ENCODE results near the gene LRP6. TPM values are rescaled to one million over a fixed set of nuclear protein-coding genes. Genes with fewer than 3 reads are reported as not detected.

Gene LRP6
- polyA plus RNA-seq, 1 experiment: 18.4 TPM

- DNase-seq (ENCODE audit: low read depth, low spot score): no peak
- ChIA-PET CTCF (no interaction called here), POLR2A (interaction anchor here (2.7 kb wide), 1 partner anchor 12 kb away, joined by 18 read pairs; the partner anchor contains the start of gene LRP6)
- no peak overlapping the region for H3K4me3 ChIP-seq (ENCODE audit: low read depth, low read length)
- no peak overlapping the region for H3K27ac ChIP-seq (ENCODE audit: low read depth, low read length)
- TF ChIP-seq CTCF (IDR thresholded peaks at IDR 0.05; ENCODE audit: low read depth, low read length): no peak
- no peaks in the 10 kb centered on the region for H3K27me3 ChIP-seq (ENCODE audit: control insufficient read depth, insufficient read depth, low read length)
- H3K9me3 ChIP-seq (ENCODE audit: control insufficient read depth, insufficient read depth, low read length): no peaks in the 10 kb centered on the region
Measured at GRCh38 chr12:12254553-12254952, 12.3 kb downstream of the LRP6 start.

DNA sequence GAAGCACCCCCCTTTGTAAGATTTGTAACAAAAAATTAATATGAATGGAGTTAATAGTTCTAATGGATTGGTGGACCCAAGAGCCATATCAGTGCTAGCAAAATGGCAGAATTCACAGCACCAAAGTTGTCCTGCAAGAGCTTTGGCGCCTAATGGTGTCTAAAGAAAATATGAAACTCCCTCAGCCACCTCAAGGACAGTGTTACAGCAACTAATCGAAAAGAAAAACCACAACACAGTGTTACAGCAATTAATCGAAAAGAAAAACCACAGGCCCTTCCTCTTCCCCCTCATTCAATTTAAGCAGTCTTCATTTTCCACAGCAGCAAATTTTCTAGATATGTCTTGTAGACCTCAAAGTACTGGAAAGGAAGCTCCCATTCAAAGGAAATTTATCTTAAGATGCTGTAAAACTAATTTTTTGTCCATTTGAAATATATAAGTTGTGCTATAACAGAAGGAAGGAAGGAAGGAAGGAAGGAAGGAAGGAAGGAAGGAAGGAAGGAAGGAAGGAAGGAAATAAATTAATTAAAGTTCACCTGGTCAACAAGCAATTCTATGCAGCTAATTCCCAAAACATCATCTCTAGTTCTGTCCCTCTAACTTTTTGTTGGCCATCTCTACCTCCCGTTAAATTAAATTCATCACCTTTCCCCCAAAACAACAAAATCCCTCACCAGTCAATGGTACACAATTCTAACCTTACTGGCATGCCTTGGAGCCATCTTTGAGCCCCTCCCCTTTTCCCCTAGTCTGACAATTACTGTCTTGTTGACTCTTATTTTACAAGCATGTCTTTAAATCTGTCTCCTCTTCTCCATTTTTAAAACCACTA, 17.4 kb downstream of the LRP6 start:
- no peak for TF ChIP-seq CTCF (IDR thresholded peaks at IDR 0.05; ENCODE audit: low read depth, low read length)
- H3K9me3 ChIP-seq (ENCODE audit: control insufficient read depth, insufficient read depth, low read length): no peaks in the 10 kb centered on the region
- CTCF ChIA-PET: no interaction called here
- H3K27ac ChIP-seq (ENCODE audit: low read depth, low read length): no peak overlapping the region
- H3K4me3 ChIP-seq (ENCODE audit: low read depth, low read length): no peak overlapping the region
- no peaks in the 10 kb centered on the region for H3K27me3 ChIP-seq (ENCODE audit: control insufficient read depth, insufficient read depth, low read length)
- POLR2A ChIA-PET: interaction anchor here (0.7 kb wide), 1 partner anchor 460 kb away, joined by 3 read pairs; no protein-coding TSS in a partner anchor
- DNase-seq (ENCODE audit: low read depth, low spot score): no peak

- Histone ChIP-seq H3K27ac (ENCODE audit: low read depth, low read length) (no peak overlapping the region), H3K9me3 (ENCODE audit: control insufficient read depth, insufficient read depth, low read length) (no peaks in the 10 kb centered on the region), H3K27me3 (ENCODE audit: control insufficient read depth, insufficient read depth, low read length) (no peaks in the 10 kb centered on the region), H3K4me3 (ENCODE audit: low read depth, low read length) (no peak overlapping the region)
- DNase-seq (ENCODE audit: low read depth, low spot score): no peak
- ChIA-PET CTCF (interaction anchor here (0.6 to 0.9 kb wide), 4 partner anchors 80 to 300 kb away, joined by 3 to 4 read pairs (median 3); no protein-coding TSS in a partner anchor), POLR2A (no interaction called here)
- no peak for TF ChIP-seq CTCF (IDR thresholded peaks at IDR 0.05; ENCODE audit: low read depth, low read length)
Measured at GRCh38 chr12:12247584-12247983, 19.3 kb downstream of the LRP6 start.

DNA sequence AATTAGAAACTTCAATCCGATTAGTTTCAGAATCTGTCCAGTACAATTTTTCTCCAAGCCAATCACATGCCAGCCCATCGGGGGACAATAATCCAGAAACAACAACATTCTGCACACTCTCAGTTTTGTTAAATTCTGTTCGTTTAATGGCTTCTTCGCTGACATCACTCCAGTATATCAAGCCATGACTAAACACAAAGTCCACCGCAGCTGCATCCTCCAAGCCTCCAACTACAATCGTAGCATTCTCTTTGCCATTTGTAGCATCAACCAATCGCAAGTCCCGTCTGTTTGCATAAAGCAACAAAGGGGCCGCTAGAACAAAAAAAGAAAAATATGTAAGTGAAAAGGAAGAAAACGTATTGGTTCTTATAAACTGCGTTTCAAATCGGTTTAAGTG, 22.5 kb downstream of the LRP6 start:
- Histone ChIP-seq H3K27me3 (ENCODE audit: control insufficient read depth, insufficient read depth, low read length) (no peaks in the 10 kb centered on the region), H3K9me3 (ENCODE audit: control insufficient read depth, insufficient read depth, low read length) (no peaks in the 10 kb centered on the region), H3K4me3 (ENCODE audit: low read depth, low read length) (no peak overlapping the region), H3K27ac (ENCODE audit: low read depth, low read length) (no peak overlapping the region)
- DNase-seq (ENCODE audit: low read depth, low spot score): no peak
- no peak for TF ChIP-seq CTCF (IDR thresholded peaks at IDR 0.05; ENCODE audit: low read depth, low read length)
- POLR2A ChIA-PET: no interaction called here
- CTCF ChIA-PET: no interaction called here

- ChIA-PET CTCF (no interaction called here), POLR2A (no interaction called here)
- Histone ChIP-seq H3K4me3 (ENCODE audit: low read depth, low read length) (no peak overlapping the region), H3K27me3 (ENCODE audit: control insufficient read depth, insufficient read depth, low read length) (no peaks in the 10 kb centered on the region), H3K9me3 (ENCODE audit: control insufficient read depth, insufficient read depth, low read length) (peaks cover 2% of the 10 kb centered on the region), H3K27ac (ENCODE audit: low read depth, low read length) (no peak overlapping the region)
- no peak for TF ChIP-seq CTCF (IDR thresholded peaks at IDR 0.05; ENCODE audit: low read depth, low read length)
- no peak for DNase-seq (ENCODE audit: low read depth, low spot score)
Measured at GRCh38 chr12:12240662-12241340, 26.0 kb downstream of the LRP6 start.
